DMS79 treated with DMSO at 0.1 percent for 48 hours (cell line): Measurements from ENCODE around the gene CDNF.
"Not testable (repeated sequence)": the region's sequence is repeated elsewhere in the genome, so short reads cannot be mapped to it uniquely, and the experiment has no call there.

Source experiments
- DNase-seq: peaks from one replicate; lab custom pipeline; 2025; lab: John Stamatoyannopoulos, UW

The CDNF gene

DNA sequence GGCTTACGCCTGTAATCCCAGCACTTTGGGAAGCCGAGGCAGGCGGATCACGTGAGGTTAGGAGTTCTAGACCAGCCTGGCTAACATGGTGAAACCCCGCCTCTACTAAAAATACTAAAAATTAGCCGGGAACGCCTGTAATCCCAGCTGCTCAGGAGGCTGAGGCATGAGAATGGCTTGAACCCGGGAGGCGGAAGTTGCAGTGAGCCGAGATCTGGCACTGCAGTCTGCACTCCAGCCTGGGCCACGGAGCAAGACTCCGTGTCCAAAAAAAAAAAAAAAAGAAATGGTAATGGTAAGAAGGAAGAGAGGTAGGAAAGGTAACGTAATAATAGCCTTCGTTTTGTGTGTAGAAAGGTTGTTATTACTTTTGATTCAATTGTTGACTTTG is 1.5 kb upstream of the CDNF start:
- DNase-seq: no peak

GRCh38 chr10:14838582-14839304 is 906 bp upstream of the CDNF start:
- no peak for DNase-seq

- DNase-seq: no peak
Observed at GRCh38 chr10:14837003-14837756, 657 bp downstream of the CDNF start.

- DNase-seq: no peak
Observed at GRCh38 chr10:14836208-14836607, 1.6 kb downstream of the CDNF start.

- no peak for DNase-seq
Observed at GRCh38 chr10:14833106-14833505, 4.7 kb downstream of the CDNF start.

DNA sequence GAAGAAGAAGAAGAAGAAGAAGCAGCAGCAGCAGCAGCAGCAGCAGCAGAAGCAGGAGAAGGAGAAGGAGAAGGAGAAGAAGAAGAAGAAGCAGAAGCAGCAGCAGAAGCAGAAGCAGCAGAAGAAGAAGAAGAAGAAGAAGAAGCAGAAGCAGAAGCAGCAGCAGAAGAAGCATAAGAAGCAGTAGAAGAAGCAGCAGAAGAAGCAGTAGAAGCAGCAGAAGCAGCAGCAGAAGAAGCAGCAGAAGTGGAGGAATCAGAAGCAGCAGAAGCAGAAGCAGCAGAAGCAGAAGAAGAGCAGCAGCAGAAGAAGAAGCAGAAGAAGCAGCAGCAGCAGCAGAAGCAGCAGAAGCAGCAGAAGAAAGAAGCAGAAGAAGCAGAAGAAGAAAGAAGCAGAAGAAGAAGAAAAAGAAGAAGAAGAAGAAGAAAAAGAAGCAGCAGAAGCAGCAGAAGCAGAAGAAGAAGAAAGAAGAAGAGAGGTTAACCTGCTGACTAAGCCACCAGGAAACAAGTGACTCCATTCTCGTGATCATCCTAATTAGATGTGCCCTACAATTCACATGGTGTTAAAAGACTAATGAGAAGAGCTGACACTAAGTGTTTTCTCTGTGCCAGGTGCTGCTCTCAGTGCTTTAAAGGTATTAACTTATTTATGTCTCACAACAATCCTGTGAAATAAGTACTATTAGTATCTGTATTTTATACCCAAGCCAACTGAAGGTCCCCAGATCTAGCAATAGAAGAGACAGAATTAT is 11.6 kb downstream of the CDNF start:
- no peak for DNase-seq

- DNase-seq: no peak
Observed at GRCh38 chr10:14823966-14824365, 13.9 kb downstream of the CDNF start.

- no peak for DNase-seq
Observed at GRCh38 chr10:14822879-14823755, 14.7 kb downstream of the CDNF start.

GRCh38 chr10:14821635-14822375 is 16.0 kb downstream of the CDNF start:
- no peak for DNase-seq

DNA sequence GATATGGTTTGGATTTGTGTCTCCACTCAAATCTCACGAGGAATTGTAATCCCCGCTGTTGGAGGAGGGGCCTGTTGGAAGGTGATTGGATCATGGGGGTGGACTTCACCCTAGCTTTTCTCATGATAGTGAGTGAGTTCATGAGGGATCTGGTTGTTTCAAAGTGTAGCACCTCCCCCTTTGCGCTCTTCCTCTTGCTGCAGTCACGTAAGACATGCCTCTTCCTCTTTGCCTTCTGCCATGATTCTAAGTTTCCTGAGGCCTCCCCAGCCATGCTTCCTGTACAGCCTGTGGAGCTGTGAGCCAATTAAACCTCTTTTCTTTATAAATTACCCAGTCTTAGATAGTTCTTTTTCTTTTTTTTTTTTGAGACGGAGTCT is 17.1 kb downstream of the CDNF start:
- DNase-seq: no peak

DNA sequence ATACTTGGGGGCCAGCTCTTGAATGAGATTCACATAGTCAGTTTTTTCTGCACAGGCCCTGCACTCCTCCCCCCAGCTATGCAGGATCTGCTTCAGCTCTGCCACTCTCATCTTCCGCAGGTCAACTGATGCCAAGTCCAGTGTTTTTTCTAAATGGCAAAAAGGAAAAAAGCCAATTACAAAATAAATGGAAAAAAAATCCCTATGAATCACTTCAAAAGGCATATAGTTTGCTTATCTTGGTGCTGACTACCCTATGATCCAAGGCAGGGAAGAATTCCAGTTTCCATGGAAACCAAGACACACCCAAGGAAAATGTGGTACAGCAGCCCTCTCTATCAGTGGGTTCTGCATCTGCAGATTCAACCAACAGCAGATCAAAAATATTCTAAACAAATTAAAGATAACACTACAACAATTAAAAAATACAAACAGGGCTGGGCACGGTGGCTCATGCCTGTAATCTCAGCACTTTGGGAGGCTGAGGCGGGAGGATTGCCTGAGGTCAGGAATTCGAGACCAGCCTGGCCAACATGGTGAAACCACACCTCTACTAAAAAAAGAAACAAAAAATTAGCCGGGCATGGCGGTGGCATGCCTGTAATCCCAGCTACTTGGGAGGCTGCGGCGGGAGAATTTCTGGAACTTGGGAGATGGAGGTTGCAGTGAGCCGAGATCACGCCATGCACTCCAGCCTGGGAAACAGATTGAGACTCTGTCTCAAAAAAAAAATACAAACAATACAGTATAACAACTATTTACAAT is 17.6 kb downstream of the CDNF start:
- DNase-seq: no peak

GRCh38 chr10:14816717-14817116 is 21.1 kb downstream of the CDNF start:
- not testable (repeated sequence) for DNase-seq

- DNase-seq: no peak
Observed at GRCh38 chr10:14815681-14816080, 22.2 kb downstream of the CDNF start.

GRCh38 chr10:14812271-14812670 is 25.6 kb downstream of the CDNF start:
- DNase-seq: no peak

DNA sequence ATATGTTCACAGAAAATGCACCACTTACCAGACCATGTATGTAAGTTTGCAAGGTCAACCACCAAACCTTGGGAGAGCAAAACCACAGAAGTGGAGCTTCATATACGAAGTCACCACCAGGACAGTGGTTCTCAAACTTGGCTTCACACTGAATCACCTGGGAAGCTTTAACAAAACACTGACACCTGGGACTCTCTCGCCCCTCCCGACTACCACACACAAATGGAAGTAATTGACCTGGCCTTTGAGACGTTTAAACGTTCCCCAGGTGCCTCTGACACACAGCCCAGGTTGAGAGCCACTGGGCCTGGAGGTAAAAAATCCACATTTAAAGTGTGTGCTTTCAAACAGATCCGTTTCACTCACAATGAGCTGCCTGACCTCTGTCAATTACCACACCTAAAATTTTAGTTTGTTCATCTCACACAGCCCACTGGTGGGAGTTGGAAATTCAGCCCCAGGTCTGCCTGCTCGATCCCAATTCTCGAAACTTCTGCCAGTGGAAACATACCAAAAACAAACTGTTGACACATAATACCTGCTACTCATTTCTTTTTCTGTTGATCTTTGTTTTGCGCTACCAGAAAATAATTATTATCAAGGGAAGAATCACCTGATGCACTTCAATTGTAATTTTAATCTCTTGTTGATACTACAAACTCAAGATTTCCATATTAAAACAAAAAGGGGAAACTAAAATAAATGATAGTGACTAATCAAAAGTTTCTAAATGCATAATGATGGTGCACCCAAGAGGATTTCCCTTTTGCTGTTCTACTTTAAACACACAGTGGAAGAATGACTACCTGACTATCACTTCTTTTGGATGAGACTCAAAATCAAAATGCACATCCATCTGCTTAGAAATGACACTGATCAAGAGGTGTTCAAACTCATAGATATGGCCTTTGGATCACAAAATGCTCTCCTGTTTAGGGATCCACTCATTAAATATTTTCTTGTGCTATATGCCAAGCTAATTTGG is 26.6 kb downstream of the CDNF start:
- DNase-seq: no peak

GRCh38 chr10:14806318-14806717 is 31.5 kb downstream of the CDNF start:
- no peak for DNase-seq

DNA sequence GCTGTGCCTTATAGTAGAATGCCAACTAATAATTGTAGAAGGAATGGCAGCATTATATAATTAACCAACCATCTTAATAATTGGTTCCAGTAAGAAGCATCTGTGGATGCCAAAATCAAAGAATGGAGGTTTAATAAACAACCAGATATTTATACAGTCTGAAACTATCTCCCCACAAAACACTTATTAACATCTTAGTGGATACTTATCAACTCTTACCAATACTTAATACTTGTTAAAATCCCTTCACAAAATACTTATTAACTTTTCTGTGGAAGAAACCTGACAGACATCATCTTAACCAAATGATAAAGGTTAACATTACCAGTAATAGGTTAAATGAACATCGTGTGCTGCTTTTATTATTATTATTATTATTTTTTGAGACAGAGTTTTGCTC is 34.0 kb downstream of the CDNF start:
- DNase-seq: no peak

DNA sequence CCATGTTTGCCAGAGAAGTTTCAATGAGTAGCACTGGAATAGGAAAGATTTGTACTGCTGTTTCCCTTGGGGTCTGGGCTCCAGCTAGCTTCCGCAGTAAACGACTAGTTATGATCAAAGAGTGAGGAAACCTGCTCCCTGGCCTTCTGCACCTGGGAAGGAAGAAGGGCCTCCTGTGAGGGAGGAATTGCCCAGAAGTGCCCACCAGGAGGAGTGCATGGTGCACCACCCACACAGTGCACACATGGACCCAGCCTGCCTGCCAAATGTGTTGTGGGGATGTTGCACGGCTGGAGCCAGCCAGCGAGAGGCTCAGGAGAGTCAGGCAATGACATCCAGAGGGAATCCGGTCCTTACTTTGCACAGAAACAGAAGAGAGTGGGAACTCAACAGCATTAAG is 36.1 kb downstream of the CDNF start:
- no peak for DNase-seq

DNA sequence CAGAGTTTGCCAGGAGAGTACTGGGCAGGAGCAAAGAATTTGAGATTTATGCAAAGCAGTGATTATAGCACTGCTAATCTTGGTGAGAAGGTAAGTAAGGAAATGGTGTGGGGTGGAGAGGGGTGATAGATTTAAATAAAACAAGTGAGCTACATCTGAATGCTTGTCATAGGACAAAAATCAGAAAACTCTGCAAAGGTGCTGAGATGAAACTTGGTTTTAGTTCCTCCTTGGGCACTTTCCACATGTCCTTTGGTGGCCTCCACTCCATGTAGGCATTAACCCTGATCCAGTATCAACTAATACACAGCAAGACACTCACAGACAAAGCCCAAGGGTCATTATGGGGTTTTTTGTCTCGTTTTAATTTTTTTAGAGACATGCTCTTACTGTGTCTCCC is 37.4 kb downstream of the CDNF start:
- no peak for DNase-seq
